Parathyroid adenoma (tissue), 2 donors: ENCODE results near the gene ANKRD42.
"Not testable (repeated sequence)": the region's sequence is repeated elsewhere in the genome, so short reads cannot be mapped to it uniquely, and the experiment has no call there.

ENCODE experiments used
- H2AFZ ChIP-seq: fragments of 300-600 bp; sonication (generic); one replicate; pipeline ENCODE4 v1.7.0; 2017; ENCODE audit warnings: antibody characterized with exemption, mild to moderate bottlenecking
- H3K27ac ChIP-seq: fragments of 300-600 bp; sonication (generic); one replicate; pipeline ENCODE4 v1.7.0; 2017
- H3K27me3 ChIP-seq: fragments of 300-600 bp; sonication (generic); one replicate; pipeline ENCODE4 v1.7.0; 2017; ENCODE audit warnings: low read length; ENCODE audit not compliant: control insufficient read depth, insufficient read depth
- H3K36me3 ChIP-seq: fragments of 300-600 bp; sonication (generic); one replicate; pipeline ENCODE4 v1.7.0; 2017; ENCODE audit warnings: low read length; ENCODE audit not compliant: control insufficient read depth, insufficient read depth
- H3K4me1 ChIP-seq: fragments of 300-600 bp; sonication (generic); one replicate; pipeline ENCODE4 v1.7.0; 2017; ENCODE audit warnings: control low read depth
- H3K4me2 ChIP-seq: fragments of 300-600 bp; sonication (generic); one replicate; pipeline ENCODE4 v1.7.0; 2017; ENCODE audit warnings: low read length
- H3K4me3 ChIP-seq: fragments of 300-600 bp; sonication (generic); one replicate; pipeline ENCODE4 v1.7.0; 2017; ENCODE audit warnings: low read depth, low read length
- H3K79me2 ChIP-seq: fragments of 300-600 bp; sonication (generic); one replicate; pipeline ENCODE4 v1.7.0; 2017; ENCODE audit warnings: control low read depth
- H3K9ac ChIP-seq: fragments of 300-600 bp; sonication (generic); one replicate; pipeline ENCODE4 v1.7.0; 2017; ENCODE audit warnings: mild to moderate bottlenecking
- H3K9me3 ChIP-seq: fragments of 300-600 bp; sonication (generic); one replicate; pipeline ENCODE4 v1.7.0; 2017; ENCODE audit warnings: low read length; ENCODE audit not compliant: control insufficient read depth
- CTCF ChIP-seq: fragments of 300-600 bp; sonication (generic); IDR thresholded peaks from one replicate; pipeline ENCODE4 v1.7.0; 2017; ENCODE audit warnings: antibody characterized with exemption, mild to moderate bottlenecking
- donor health status: primary hyperparathyroidism.

ANKRD42 gene

DNA sequence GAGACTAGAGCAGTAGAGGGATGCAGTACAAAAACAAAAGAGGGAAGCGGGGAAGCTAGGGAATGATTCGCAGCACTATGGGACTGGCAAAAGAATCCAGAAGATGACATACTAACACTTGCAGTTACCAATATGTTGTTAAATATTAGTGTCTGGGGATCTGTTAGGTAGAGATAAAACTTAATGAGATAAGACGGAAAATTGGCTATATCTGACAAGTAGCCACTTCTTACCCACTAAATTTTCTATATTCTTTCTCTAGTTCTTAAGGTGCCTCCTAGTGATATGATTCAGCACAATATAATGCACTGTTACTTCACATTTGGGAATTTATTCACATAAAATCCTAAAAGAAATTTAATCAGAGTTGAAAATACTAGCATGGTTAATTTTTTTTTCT, 61.9 kb downstream of the ANKRD42 start:
- Histone ChIP-seq H3K36me3 (no peaks in the 10 kb centered on the region), H3K27me3 (no peaks in the 10 kb centered on the region), H3K4me2 (no peak overlapping the region), H3K9ac (no peak overlapping the region), H3K9me3 (no peaks in the 10 kb centered on the region), H3K27ac (no peak overlapping the region), H3K79me2 (no peaks in the 10 kb centered on the region), H3K4me3 (no peak overlapping the region), H3K4me1 (no peaks in the 10 kb centered on the region), H2AFZ (no peak overlapping the region)
- TF ChIP-seq CTCF, result no peak

DNA sequence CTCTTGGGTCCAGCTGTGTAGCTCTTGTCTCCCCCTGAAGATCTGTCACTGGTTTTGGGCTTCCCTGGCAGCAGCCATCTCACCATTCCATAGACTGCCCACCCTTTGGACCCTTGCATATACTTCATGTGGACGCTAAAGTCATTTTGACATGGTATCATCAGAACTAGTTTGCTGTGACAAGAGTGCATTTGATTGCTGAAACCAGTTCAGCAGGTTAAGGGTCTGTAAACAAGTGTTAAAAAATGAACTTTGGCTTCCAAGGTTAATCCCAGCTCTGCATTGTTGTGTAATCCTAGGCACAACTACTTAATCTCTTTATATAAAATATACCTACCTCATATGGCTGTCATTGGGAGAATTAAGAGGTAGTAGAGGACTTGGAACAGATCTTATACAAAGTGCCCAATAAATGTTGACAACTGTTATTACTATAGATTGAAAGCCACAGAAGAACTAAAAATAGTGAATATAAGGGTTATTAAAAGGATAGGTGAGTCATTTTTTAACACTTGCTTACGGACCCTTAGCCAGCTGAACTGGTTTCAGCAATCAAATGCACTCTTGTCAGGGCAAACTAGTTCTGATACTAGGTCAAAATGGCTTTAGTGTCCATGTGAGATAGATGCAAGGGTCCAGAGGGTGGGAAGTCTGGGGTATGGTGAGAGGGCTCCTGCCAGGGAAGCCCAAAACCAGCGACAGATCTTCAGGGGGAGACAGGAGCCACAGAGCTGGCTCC, 63.3 kb downstream of the ANKRD42 start:
- Histone ChIP-seq H3K27me3 (no peaks in the 10 kb centered on the region), H3K4me3 (no peak overlapping the region), H3K36me3 (no peaks in the 10 kb centered on the region), H3K4me2 (no peak overlapping the region), H3K27ac (no peak overlapping the region), H3K9me3 (no peaks in the 10 kb centered on the region), H3K4me1 (no peaks in the 10 kb centered on the region), H3K79me2 (no peaks in the 10 kb centered on the region), H3K9ac (no peak overlapping the region), H2AFZ (no peak overlapping the region)
- no peak for TF ChIP-seq CTCF

GRCh38 chr11:83257761-83258168, 64.3 kb downstream of the ANKRD42 start:
- H3K27ac ChIP-seq, result no peak overlapping the region
- no peak overlapping the region for H2AFZ ChIP-seq

GRCh38 chr11:83259559-83259958, 66.0 kb downstream of the ANKRD42 start:
- no peaks in the 10 kb centered on the region for H3K4me1 ChIP-seq
- no peak overlapping the region for H3K4me3 ChIP-seq
- H2AFZ ChIP-seq, result no peak overlapping the region
- no peaks in the 10 kb centered on the region for H3K36me3 ChIP-seq
- no peak overlapping the region for H3K27ac ChIP-seq
- H3K9me3 ChIP-seq, result no peaks in the 10 kb centered on the region
- no peak overlapping the region for H3K9ac ChIP-seq
- H3K27me3 ChIP-seq, result no peaks in the 10 kb centered on the region
- no peak overlapping the region for H3K4me2 ChIP-seq
- no peak for TF ChIP-seq CTCF
- no peaks in the 10 kb centered on the region for H3K79me2 ChIP-seq

More at GRCh38 chr11:83257761-83258168, 64.3 kb downstream of the ANKRD42 start:
- H3K9ac ChIP-seq, result no peak overlapping the region
- H3K4me2 ChIP-seq, result no peak overlapping the region
- H3K79me2 ChIP-seq, result no peaks in the 10 kb centered on the region
- H3K9me3 ChIP-seq, result no peaks in the 10 kb centered on the region
- no peaks in the 10 kb centered on the region for H3K4me1 ChIP-seq
- no peaks in the 10 kb centered on the region for H3K27me3 ChIP-seq
- no peaks in the 10 kb centered on the region for H3K36me3 ChIP-seq
- H3K4me3 ChIP-seq, result no peak overlapping the region
- no peak for TF ChIP-seq CTCF

DNA sequence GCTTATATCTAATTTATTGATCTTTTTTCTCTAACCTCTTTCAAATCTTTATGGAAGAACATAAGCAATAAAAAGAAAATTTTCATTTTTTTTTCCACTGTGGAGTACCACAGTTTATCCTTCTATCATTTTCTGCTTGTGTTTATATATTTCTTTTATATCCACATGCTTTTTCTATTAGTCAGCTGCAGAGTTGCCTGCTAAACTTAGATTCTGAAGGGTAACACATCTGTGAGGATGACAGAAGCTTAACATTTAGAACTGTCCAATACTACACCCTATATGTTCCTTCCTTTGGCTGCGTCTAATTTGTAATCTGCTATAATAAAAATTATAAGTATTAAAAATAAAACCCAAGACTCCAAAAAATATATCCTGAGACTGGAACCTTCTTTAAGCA, 71.8 kb downstream of the ANKRD42 start:
- Histone ChIP-seq H3K4me1 (no peaks in the 10 kb centered on the region), H3K27me3 (no peaks in the 10 kb centered on the region), H3K79me2 (no peaks in the 10 kb centered on the region), H3K9ac (no peak overlapping the region), H2AFZ (no peak overlapping the region), H3K9me3 (no peaks in the 10 kb centered on the region), H3K27ac (no peak overlapping the region), H3K4me3 (no peak overlapping the region), H3K36me3 (no peaks in the 10 kb centered on the region), H3K4me2 (no peak overlapping the region)
- no peak for TF ChIP-seq CTCF

DNA sequence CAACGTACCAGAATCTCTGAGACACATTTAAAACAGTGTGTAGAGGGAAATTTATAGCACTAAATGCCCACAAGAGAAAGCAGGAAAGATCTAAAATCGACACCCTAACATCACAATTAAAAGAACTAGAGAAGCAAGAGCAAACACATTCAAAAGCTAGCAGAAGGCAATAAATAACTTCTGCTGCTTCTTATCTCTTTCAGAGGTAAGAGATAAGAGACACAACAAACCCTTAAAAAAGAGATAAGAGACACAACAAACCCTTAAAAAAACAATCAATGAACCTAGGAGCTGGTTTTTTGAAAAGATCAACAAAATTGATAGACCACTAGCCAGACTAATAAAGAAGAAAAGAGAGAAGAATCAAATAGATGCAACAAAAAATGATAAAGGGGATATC, 75.6 kb downstream of the ANKRD42 start:
- H3K36me3 ChIP-seq, H3K4me3 ChIP-seq, H3K9ac ChIP-seq, H3K4me1 ChIP-seq, H2AFZ ChIP-seq, H3K27me3 ChIP-seq, H3K4me2 ChIP-seq, H3K9me3 ChIP-seq, H3K79me2 ChIP-seq, H3K27ac ChIP-seq: not testable (repeated sequence)

DNA sequence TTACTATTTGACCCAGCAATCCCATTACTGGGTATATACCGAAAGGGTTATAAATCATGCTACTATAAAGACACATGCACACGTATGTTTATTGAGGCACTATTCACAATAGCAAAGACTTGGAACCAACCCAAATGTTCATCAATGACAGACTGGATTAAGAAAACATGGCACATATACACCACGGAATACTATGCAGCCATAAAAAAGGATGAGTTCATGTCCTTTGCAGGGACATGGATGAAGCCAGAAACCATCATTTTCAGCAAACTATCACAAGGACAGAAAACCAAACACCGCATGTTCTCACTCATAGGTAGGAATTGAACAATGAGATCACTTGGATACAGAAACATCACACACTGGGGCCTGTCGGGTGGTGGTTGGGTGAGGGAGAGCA, 78.2 kb downstream of the ANKRD42 start:
- H3K9me3 ChIP-seq, result not testable (repeated sequence)

More for the DNA sequence above, 78.2 kb downstream of the ANKRD42 start:
- H3K4me1 ChIP-seq, H3K4me3 ChIP-seq, H3K36me3 ChIP-seq, H2AFZ ChIP-seq, H3K79me2 ChIP-seq, H3K9ac ChIP-seq, H3K27ac ChIP-seq, H3K27me3 ChIP-seq, H3K4me2 ChIP-seq: not testable (repeated sequence)
